ENCODE data around the gene HAND1.

The HAND1 gene

GRCh38 chr5:154449786-154450185 lies 28.2 kb downstream of the HAND1 start:
- DNase-seq = no peak

- peak in 1 of 2 donors; percentile 33 for DNase-seq
Observed at GRCh38 chr5:154447089-154447725, 30.8 kb downstream of the HAND1 start.

DNA sequence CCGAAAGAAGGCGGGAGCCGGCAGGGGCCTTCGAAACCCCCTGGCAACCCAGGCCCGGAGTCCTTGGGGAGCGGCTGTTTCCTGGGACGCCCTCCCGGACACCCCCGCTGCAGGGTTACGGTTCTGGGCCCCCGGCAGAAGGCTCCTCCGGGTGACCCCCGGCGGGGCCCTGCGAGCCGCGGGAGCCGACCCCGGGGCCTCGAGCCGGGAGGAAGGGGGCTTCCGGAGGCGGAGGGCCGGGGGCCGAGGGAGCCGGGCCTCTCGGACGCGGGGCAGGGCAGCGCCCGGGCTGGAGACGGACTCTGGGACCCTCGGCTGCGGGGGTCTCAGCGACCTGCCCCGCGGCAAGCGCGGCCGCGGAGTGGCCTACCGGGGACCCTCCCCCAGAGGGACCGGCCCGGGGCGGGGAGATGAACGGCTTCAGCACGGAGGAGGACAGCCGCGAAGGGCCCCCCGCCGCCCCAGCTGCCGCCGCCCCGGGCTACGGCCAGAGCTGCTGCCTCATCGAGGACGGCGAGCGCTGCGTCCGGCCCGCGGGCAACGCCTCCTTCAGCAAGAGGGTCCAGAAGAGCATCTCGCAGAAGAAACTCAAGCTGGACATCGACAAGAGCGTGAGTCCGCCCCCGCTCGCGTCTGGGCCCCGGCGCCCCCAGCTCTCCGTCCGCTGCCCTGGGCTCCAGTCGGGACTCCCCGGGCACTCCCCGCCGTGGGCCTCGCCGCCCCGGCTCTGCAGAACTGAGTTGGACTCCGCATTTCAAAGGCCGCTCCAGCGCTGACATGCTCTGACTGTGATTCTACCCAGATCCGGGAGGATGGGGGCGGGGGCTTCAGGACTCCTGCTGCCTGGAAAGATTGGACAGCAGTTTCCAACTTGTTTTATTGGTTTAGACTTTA lies 31.6 kb downstream of the HAND1 start:
- DNase-seq = peak; percentile 16 to 35

DNA sequence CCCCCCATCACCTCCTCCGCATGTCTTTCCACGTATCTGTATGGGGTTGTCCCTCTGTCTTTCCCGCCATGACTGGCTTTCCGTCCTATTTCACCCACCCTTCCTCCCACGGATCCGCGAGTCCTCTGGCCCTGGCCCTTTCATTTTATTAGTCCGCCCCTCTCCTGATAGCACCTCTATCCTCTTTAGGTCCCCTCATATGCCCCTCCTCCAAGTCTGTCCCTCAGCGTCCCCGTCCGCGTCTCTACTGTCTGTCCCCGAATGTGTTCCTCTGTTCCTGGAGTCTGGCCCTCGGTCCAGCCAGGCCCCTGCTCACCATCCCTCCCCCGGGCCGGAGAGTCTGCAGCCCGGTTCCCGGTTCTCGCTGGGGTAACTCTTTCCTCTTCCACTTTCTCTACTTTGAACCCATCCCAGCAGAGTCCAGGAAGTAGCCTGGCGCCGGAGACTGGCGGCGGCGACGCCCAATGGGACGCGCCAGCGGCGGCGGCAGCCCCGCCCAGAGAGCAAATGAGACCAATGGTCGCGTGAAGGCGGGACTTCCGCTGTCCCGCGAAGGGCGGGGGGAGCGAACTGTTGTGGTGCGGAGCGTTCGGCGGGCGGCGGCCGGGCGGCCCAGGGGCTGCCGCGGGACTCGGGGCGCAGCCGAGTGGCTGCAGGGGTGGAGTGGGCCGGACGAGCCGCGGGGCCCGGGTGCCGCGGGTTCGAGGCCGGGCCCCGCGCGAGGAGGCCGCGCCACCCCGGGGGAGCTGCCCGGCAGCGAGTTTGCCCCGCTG lies 32.4 kb downstream of the HAND1 start, which contains the start of gene SAP30L:
Gene SAP30L (plus strand): TSS at position 576 of the 773 bp plus-strand sequence. CDS start 608 bp downstream, outside the sequence.
- DNase-seq = peak; percentile 94 to 95

- peak in 1 of 2 donors; percentile 12 for DNase-seq
Observed at GRCh38 chr5:154444556-154445421, 33.2 kb downstream of the HAND1 start.

DNA sequence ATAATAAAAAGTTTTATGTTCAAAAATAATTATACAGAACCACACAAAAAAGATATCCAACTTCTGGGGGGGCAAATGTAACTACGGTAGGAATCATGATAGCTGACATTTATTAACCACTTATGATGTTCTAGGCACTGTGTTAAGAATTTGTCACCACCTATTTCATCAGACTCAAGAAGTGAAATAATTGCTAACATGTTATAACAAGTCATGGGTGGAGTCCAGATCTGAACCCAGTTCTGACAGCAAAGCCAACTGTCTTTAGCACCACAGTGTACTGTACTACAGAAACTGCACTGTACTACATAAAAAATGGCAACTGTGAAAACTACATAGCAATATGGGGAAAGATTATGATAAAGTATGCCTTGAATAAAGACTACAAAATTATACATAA lies 35.2 kb downstream of the HAND1 start:
- no peak for DNase-seq

DNA sequence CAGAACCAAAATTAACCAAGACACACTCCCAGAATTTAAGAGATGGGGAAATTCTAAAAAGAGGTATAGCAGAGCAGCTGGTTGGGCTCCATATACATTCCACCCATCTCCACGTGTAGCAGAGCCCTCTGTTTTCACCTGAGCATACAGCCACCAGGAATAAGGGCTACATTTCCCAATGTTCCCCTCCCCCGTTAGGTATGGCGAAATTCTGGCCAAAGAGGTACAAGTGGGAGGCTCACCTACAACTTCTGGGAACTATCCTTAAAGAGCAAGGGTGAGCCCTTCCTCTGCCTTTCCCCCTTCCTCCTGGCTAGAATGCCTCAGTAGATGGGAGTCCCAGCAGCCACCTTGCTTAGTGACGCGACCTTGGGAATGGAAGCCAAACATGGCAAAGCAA lies 37.5 kb downstream of the HAND1 start:
- DNase-seq = no peak

GRCh38 chr5:154437281-154437965 lies 40.6 kb downstream of the HAND1 start:
- no peak for DNase-seq

DNA sequence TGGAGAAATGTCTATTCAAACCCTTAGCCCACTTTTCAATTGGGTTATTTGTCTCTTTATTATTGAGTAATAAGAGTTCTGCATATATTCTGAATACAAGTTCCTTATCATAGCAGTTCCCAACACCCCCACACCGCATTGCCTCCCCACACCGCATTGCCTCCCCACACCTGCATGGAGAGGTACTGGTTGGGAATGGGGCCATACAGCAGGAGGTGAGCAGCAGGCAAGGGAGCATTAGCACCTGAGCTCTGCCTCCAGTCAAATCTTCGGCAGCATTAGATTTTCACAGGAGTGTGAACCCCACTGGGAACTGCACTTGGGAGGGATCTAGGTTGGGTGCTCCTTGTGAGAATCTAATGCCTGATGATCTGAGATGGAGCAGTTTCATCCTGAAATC lies 42.8 kb downstream of the HAND1 start:
- DNase-seq = no peak

DNA sequence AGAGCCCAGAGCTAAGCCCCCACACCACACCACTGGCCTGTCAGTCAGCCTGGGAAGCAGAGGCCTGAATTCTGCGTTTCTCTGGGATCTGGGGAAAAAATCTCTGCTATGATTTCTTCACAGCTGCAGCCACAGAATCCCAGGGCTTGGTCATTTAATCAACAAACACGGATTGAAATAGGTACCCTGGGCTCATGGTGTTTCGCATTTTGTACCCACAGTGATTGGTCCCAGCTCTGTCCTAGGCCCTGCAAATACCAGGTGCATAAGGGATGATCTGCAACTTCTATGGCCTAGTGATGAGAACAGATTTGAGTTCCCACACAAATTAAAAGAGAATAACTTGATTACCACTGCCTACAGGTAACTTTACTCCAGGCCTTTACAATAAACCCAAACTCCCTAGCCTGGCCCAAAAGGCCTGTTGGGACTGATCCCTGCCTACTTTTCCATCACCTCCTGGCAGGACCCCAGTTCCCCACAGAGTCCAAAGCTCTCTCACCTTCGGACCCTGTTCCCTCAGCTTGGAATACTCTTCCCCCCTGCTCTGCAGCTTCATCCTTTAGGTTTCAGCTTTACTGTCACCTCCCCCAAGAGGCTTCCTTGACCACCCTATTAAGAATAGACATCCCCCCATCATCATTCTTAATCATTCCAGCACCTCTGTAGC lies 46.9 kb downstream of the HAND1 start:
- no peak for DNase-seq

GRCh38 chr5:154430466-154430865 lies 47.6 kb downstream of the HAND1 start:
- no peak for DNase-seq

GRCh38 chr5:154429341-154429740 lies 48.7 kb downstream of the HAND1 start:
- DNase-seq = no peak

DNA sequence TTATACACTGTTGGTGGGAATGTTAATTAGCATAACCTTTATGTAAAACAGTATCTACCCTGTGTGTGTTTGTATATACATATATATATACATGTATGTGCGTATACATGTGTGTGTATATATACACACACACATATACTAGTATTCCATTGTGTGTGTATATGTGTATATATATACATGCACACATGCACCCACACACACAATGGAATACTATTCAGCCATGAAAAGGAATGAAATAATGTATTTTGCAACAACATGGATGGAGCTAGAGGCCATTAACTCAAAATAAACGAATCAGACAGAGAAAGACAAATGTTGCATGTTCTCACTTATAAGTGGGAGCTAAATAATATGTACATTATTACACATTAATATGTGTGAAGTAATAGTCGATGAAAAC lies 49.8 kb downstream of the HAND1 start:
- DNase-seq = no peak

All from CD4-positive, alpha-beta T cell treated with Interleukin-4 for 1 hour (primary cell).